Calu3 (cell line): ENCODE data around the gene TUBB6. TPM values are rescaled to one million over a fixed set of nuclear protein-coding genes. Genes with fewer than 3 reads are reported as not detected.

ENCODE experiments used
- BruUV-seq: library from RNA; stranded (reverse); fragments of 400-500 nt; replicated peaks from 2 replicates; lab custom pipeline; 2021; lab: Mats Ljungman, UMichigan
- CTCF ChIA-PET: fragments of 300-600 bp; sonication (Branson Sonifier 250); formaldehyde crosslinking; loops from one replicate; lab custom pipeline; 2022; ENCODE audit warnings: antibody characterized with exemption; lab: Charles Lee
- DNase-seq: peaks from one replicate; pipeline ENCODE4 v3.0.0; 2022
- H3K27ac Mint-ChIP-seq: one replicate; pipeline ENCODE4 v1.8.0; 2022; ENCODE audit warnings: mixed read lengths; ENCODE audit not compliant: unreplicated experiment
- H3K27me3 Mint-ChIP-seq: one replicate; pipeline ENCODE4 v1.8.0; 2022; ENCODE audit warnings: mixed read lengths; ENCODE audit not compliant: unreplicated experiment
- H3K36me3 Mint-ChIP-seq: one replicate; pipeline ENCODE4 v1.8.0; 2022; ENCODE audit warnings: mild to moderate bottlenecking, moderate library complexity, mixed read lengths; ENCODE audit not compliant: insufficient read depth, unreplicated experiment
- H3K4me1 Mint-ChIP-seq: one replicate; pipeline ENCODE4 v1.8.0; 2022; ENCODE audit warnings: mild to moderate bottlenecking, low read depth, mixed read lengths; ENCODE audit not compliant: unreplicated experiment
- H3K4me3 Mint-ChIP-seq: one replicate; pipeline ENCODE4 v1.8.0; 2022; ENCODE audit warnings: mild to moderate bottlenecking, low read depth, moderate library complexity, mixed read lengths; ENCODE audit not compliant: unreplicated experiment
- H3K9me3 Mint-ChIP-seq: one replicate; pipeline ENCODE4 v1.8.0; 2022; ENCODE audit warnings: low read depth, mixed read lengths; ENCODE audit not compliant: unreplicated experiment
- intact Hi-C: fragments of 100-400 bp; cut with micrococcal nuclease; formaldehyde crosslinking; loops from one replicate; pipeline ENCODE4 v1.10.0; 2022; ENCODE audit not compliant: unreplicated experiment
- total RNA-seq: library from RNA; stranded (reverse); gene quantifications from 2 replicates; pipeline ENCODE4 v1.2.3, GENCODE V29; 2022
- TF ChIP-seq, protein P1 (sequence below): fragments of 200-600 bp; IDR thresholded peaks from one replicate; pipeline ENCODE4 v1.8.0; 2022; ENCODE audit warnings: antibody characterized with exemption; ENCODE audit not compliant: unreplicated experiment

TUBB6 gene
- total RNA-seq, 1 experiment from 2014 or later = 25.7 TPM

- no peaks in the 10 kb centered on the region for H3K4me1 Mint-ChIP-seq
- no TSS peak for BruUV-seq
- H3K27ac Mint-ChIP-seq = no peak overlapping the region
- H3K27me3 Mint-ChIP-seq = peaks cover 49% of the 10 kb centered on the region
- no peaks in the 10 kb centered on the region for H3K36me3 Mint-ChIP-seq
- no peak overlapping the region for H3K4me3 Mint-ChIP-seq
- intact Hi-C loops = no loop called here
- TF ChIP-seq, protein P1, sequence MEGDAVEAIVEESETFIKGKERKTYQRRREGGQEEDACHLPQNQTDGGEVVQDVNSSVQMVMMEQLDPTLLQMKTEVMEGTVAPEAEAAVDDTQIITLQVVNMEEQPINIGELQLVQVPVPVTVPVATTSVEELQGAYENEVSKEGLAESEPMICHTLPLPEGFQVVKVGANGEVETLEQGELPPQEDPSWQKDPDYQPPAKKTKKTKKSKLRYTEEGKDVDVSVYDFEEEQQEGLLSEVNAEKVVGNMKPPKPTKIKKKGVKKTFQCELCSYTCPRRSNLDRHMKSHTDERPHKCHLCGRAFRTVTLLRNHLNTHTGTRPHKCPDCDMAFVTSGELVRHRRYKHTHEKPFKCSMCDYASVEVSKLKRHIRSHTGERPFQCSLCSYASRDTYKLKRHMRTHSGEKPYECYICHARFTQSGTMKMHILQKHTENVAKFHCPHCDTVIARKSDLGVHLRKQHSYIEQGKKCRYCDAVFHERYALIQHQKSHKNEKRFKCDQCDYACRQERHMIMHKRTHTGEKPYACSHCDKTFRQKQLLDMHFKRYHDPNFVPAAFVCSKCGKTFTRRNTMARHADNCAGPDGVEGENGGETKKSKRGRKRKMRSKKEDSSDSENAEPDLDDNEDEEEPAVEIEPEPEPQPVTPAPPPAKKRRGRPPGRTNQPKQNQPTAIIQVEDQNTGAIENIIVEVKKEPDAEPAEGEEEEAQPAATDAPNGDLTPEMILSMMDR = no peak
- CTCF ChIA-PET = no interaction called here
- no peaks in the 10 kb centered on the region for H3K9me3 Mint-ChIP-seq
- DNase-seq = no peak
These were observed 11.6 kb upstream of the TUBB6 start for GRCh38 chr18:12296457-12296856.

GRCh38 chr18:12299862-12300261 lies 8.2 kb upstream of the TUBB6 start:
- no peaks in the 10 kb centered on the region for H3K4me1 Mint-ChIP-seq
- no peak overlapping the region for H3K27ac Mint-ChIP-seq
- H3K36me3 Mint-ChIP-seq = no peaks in the 10 kb centered on the region
- intact Hi-C loops = no loop called here
- H3K9me3 Mint-ChIP-seq = no peaks in the 10 kb centered on the region
- CTCF ChIA-PET = no interaction called here
- TF ChIP-seq, protein P1 = no peak
- peaks cover 45% of the 10 kb centered on the region for H3K27me3 Mint-ChIP-seq
- BruUV-seq = no TSS peak
- DNase-seq = no peak
- H3K4me3 Mint-ChIP-seq = no peak overlapping the region

DNA sequence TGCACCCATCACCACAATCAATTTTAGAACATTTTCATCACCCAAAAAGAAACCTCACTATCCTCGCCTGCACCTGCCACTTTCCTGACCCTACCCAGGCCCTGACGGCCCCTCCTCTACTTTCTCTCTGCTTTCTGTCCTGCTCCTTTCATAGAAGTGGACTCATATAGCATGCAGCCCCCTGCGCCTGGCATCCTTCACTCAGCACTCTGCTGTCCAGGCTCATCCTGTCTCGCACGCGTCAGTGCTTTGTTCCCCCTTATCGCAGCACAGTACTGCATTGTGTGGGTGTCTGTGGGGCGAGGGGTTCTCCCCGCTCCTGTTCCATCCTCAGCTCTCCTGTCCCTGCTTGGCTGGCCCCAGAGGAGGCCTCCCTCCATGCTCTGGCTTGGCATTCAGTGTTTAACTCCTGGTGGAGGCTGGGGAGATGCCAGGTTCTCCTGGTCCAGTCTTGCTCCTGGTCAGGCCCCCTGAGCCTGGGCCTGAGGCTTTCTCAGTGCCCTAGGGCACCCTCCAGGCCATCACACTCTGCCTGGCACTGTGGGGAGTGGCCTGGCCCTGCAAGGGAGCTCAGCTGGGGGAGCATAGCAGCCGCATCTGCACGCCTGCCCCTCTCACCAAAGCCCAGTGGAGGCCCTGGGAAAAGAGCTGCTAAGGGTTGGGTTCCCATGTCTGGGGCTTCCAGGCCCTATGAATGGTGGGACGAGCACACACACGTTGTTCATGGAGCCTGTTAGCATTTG lies 6.6 kb upstream of the TUBB6 start:
- no peak for DNase-seq
- TF ChIP-seq, protein P1 = no peak
- Mint-ChIP-seq H3K4me3 (no peak overlapping the region), H3K27me3 (peaks cover 61% of the 10 kb centered on the region), H3K9me3 (no peaks in the 10 kb centered on the region), H3K27ac (no peak overlapping the region), H3K36me3 (no peaks in the 10 kb centered on the region), H3K4me1 (no peaks in the 10 kb centered on the region)
- CTCF ChIA-PET = interaction anchor here (0.7 kb wide), 2 partner anchors 13 to 17 kb away, joined by 3 to 4 read pairs; no protein-coding TSS in a partner anchor
- intact Hi-C loops = no loop called here
- no TSS peak for BruUV-seq

DNA sequence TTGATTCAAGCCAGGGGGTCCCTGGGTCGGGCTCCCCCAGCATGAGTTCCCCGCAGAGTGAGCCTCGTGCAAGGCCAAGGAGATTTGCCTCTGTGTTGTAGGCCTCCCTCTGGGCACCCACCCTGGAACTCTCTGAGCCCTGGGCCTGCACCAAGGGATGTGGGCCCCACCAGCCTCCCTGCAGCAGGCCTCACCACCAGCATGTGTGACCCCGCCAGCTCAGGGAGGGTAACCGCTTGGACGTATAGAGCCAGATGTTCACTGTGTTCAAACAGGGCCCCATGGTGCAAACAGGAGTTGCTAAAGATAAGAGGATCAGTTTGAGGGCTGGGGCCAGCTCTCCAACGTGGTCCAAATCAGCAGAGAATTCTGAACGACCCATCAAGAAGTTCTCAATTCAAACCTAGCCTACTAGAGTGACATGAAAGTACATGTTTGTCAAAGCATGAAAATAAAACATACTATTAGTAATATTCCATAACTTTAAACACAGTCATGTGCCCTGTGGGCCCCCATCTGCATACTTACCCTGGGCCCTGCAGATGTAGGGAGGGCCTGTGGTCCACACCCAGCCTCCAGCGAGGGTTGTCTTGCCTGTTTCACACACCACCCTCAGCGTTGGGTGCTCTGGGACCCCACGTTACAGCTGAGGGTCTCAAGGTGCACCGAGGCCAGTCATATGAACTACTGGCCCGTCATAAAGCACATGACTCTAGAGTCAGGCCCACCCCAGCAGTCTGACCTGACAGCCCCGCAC lies 5.5 kb upstream of the TUBB6 start:
- TF ChIP-seq, protein P1 = no peak
- Mint-ChIP-seq H3K36me3 (peaks cover 9% of the 10 kb centered on the region), H3K4me3 (no peak overlapping the region), H3K4me1 (no peaks in the 10 kb centered on the region), H3K9me3 (no peaks in the 10 kb centered on the region), H3K27ac (no peak overlapping the region), H3K27me3 (peaks cover 70% of the 10 kb centered on the region)
- no peak for DNase-seq
- intact Hi-C loops = no loop called here
- CTCF ChIA-PET = interaction anchor here (0.7 kb wide), 2 partner anchors 12 to 18 kb away, joined by 3 to 4 read pairs; no protein-coding TSS in a partner anchor
- BruUV-seq = no TSS peak
